ENCODE results near the gene KLHL40. TPM values are rescaled to one million over a fixed set of nuclear protein-coding genes. Genes with fewer than 3 reads are reported as not detected.

Gene KLHL40
- total RNA-seq, 4 donors from 2014 or later: 0.17 TPM; not detected in 3

DNA sequence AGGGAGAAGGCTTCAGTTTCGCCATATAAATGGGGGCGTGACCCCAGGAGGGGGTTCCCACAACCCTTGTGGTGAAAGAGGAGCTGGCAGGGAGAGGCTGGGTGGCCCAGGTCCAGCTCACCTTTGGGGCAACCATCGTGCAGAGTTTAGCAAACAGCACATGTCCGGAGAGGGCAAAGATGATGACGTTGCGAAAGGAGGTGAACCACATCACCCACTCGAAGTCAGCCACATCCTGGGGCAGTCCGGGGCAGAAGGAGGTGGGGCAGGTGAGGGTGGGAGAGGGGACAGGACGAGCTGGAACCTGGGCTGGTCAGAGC lies 13.5 kb downstream of the KLHL40 start:
- WGBS: 76% methylated on average over 9 of the region's 9 CpGs
- H3K4me3 ChIP-seq: no peak overlapping the region
- TF ChIP-seq POLR2A (IDR thresholded peaks at IDR 0.05; ENCODE audit: low read depth): no peak
- TF ChIP-seq, protein P1, sequence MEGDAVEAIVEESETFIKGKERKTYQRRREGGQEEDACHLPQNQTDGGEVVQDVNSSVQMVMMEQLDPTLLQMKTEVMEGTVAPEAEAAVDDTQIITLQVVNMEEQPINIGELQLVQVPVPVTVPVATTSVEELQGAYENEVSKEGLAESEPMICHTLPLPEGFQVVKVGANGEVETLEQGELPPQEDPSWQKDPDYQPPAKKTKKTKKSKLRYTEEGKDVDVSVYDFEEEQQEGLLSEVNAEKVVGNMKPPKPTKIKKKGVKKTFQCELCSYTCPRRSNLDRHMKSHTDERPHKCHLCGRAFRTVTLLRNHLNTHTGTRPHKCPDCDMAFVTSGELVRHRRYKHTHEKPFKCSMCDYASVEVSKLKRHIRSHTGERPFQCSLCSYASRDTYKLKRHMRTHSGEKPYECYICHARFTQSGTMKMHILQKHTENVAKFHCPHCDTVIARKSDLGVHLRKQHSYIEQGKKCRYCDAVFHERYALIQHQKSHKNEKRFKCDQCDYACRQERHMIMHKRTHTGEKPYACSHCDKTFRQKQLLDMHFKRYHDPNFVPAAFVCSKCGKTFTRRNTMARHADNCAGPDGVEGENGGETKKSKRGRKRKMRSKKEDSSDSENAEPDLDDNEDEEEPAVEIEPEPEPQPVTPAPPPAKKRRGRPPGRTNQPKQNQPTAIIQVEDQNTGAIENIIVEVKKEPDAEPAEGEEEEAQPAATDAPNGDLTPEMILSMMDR (IDR thresholded peaks at IDR 0.05): no peak
- no peak for TF ChIP-seq POLR2AphosphoS5 (IDR thresholded peaks at IDR 0.05)
- TF ChIP-seq EP300 (IDR thresholded peaks at IDR 0.05): no peak
- no peaks in the 10 kb centered on the region for H3K36me3 ChIP-seq
- no peaks in the 10 kb centered on the region for H3K9me3 ChIP-seq
- intact Hi-C loops (cut with DNase I): no loop called here
- DNase-seq (ENCODE audit: extremely low spot score): no peak
- H3K27ac ChIP-seq (replicated peaks in 1 of 4): no peak overlapping the region
- peaks cover 0 to 4% (median 0%) of the 10 kb centered on the region in 4 donors for H3K4me1 ChIP-seq
- H3K27me3 ChIP-seq: peaks cover 0 to 10% (median 0%) of the 10 kb centered on the region in 4 donors

DNA sequence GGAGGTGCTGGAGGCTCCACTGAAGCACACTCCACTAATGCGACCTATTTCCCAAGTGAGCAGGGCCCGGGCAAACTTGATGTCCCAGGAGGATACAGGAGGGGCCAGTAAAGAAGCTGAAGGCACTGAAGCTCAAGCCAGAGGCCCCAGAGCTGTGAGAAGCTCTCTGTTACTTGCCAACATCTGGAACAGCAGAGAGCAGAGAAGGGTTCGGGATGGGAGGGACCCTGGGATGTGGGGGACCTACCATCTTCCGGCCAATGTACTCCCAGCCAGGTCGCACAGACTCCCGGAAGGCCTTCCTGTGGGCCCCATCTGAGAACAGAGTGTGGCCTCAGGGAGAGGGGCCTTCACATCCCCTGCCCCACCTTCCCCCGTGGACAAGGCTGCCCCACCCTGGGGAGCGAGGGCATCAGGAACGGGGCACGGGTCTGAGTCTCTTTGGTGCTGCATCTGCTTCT lies 14.2 kb downstream of the KLHL40 start:
- no peak overlapping the region for H3K4me3 ChIP-seq
- H3K36me3 ChIP-seq: no peaks in the 10 kb centered on the region
- H3K27me3 ChIP-seq: peaks cover 0 to 10% (median 0%) of the 10 kb centered on the region in 4 donors
- DNase-seq (ENCODE audit: extremely low spot score): no peak
- WGBS: 69% methylated on average over 4 of the region's 10 CpGs
- H3K27ac ChIP-seq (replicated peaks in 1 of 4): no peak overlapping the region
- H3K9me3 ChIP-seq: no peaks in the 10 kb centered on the region
- TF ChIP-seq POLR2AphosphoS5 (IDR thresholded peaks at IDR 0.05) (no peak), EP300 (IDR thresholded peaks at IDR 0.05) (no peak), POLR2A (IDR thresholded peaks at IDR 0.05; ENCODE audit: low read depth) (no peak)
- TF ChIP-seq, protein P1 (IDR thresholded peaks at IDR 0.05): no peak
- intact Hi-C loops (cut with DNase I): no loop called here
- peaks cover 0 to 4% (median 0%) of the 10 kb centered on the region in 4 donors for H3K4me1 ChIP-seq

DNA sequence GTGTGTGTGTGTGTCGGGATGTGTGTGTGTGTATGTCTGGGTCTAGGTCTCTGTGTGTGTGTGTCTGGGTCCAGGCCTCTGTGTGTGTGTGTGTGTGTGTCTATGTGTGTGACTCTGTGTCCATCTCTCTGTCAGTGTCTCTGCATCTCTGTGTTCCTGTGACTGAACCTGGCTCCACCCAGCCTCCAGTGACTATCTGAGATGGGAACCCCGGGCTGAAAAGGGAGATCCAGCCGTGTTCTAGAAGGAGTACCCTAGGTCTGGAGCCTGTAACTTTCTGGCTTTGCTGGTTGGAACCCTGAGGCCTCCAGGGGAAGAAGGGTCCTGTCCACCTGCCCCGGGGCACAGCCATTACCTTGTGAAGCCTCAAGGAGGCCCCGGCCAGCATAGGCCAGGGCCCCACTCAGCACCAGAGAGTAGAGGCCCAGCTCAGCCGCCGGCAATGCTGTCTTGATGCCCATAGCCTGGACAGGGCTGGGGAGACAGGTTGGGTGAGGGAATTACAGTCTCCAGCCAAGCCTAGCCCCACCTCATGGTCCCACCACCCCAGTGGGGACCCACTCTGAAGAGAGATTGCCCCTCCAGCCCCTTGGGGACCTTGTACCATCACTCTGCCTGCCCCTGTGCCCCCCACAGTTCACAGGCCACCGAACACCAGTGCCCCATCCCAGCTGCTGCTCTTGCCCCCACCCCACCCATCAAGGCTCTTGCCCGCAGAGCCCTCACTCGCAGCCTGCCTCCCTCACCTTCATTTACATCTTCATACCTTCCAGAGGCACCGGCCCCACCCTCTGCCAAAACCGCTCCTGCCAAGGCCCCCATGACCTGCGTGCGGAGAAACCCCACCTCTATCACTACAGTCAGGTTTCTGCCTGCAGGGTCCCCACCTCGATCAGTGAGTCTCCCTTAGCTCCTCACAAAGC lies 15.3 kb downstream of the KLHL40 start:
- Histone ChIP-seq H3K36me3 (no peaks in the 10 kb centered on the region), H3K9me3 (no peaks in the 10 kb centered on the region), H3K4me3 (no peak overlapping the region), H3K27ac (replicated peaks in 1 of 4) (no peak overlapping the region), H3K4me1 (peaks cover 0 to 4% (median 0%) of the 10 kb centered on the region in 4 donors), H3K27me3 (peaks cover 0 to 10% (median 0%) of the 10 kb centered on the region in 4 donors)
- intact Hi-C loops (cut with DNase I): no loop called here
- no peak for DNase-seq (ENCODE audit: extremely low spot score)
- WGBS: 75% methylated on average over 11 of the region's 15 CpGs
- TF ChIP-seq POLR2A (IDR thresholded peaks at IDR 0.05; ENCODE audit: low read depth): no peak
- TF ChIP-seq POLR2AphosphoS5 (IDR thresholded peaks at IDR 0.05): no peak
- TF ChIP-seq, protein P1 (IDR thresholded peaks at IDR 0.05): no peak
- TF ChIP-seq EP300 (IDR thresholded peaks at IDR 0.05): no peak

DNA sequence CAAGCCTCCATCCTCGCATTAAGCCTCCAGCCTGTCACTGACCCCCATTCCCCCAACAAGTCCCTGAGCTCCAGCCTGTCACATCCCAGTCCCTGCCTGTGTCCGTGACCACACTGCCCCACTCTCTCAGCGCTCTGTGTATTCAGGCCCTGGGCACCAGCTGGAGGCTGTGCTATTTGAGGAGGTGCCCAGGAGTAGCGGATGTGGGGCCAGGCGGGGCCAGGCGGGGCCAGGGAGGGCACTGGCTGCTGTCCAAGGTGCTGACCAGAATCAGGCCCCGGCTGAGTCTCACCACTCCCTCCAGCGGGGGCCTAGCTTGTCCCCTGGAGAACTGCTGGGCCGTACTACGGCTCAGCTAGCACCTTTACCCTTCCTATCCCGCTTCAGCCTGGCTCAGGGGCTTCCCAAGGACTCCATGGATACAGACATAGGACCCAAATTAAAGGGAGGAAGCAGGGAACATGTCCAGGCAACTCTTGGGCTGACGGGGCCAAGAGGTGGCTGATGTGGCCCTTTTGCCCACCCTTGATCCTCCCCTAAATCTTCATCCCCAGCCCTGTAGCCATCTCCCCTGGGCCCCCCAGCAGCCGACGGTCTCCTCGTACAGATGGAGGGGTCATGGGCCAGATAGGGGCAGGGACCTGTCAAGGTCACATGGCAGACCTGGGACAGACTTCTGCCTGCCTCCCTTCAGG lies 16.2 kb downstream of the KLHL40 start:
- Histone ChIP-seq H3K4me3 (no peak overlapping the region), H3K4me1 (peaks cover 0 to 10% (median 0%) of the 10 kb centered on the region in 4 donors), H3K9me3 (no peaks in the 10 kb centered on the region), H3K27ac (replicated peaks in 1 of 4) (no peak overlapping the region), H3K27me3 (peaks cover 0 to 10% (median 0%) of the 10 kb centered on the region in 4 donors), H3K36me3 (no peaks in the 10 kb centered on the region)
- no peak for DNase-seq (ENCODE audit: extremely low spot score)
- 52% methylated on average over 13 of the region's 15 CpGs for WGBS
- TF ChIP-seq EP300 (IDR thresholded peaks at IDR 0.05) (no peak), POLR2A (IDR thresholded peaks at IDR 0.05; ENCODE audit: low read depth) (peak; percentile 42)
- intact Hi-C loops (cut with DNase I): no loop called here

All from esophagus muscularis mucosa (tissue), 4 donors.